Lower lobe of right lung (tissue), 1 donor: ENCODE results near the gene GBGT1. TPM values are rescaled to one million over a fixed set of nuclear protein-coding genes. Genes with fewer than 3 reads are reported as not detected.

ENCODE experiments used
- total RNA-seq: library from RNA; stranded (reverse); fragmentation: NEBNext Ultra II Directional; extraction: Animal tissue kit (Norgen Biotek cat#: 25700); gene quantifications from one replicate; pipeline ENCODE4 v1.2.1, GENCODE V29; 2021
- donor health status: DM: no; HTN: yes; CAD: no; lungs with severe emphysema.

The GBGT1 gene
- total RNA-seq, 1 donor from 2014 or later = 38.5 TPM

Other genes with a start within 250 kb of the GBGT1 start
- gene TSC1, start 219.3 kb downstream of the GBGT1 start, total RNA-seq = 50.9 TPM
- 1.1 TPM for gene GFI1B, start 185.2 kb downstream of the GBGT1 start, total RNA-seq
- gene GTF3C5, start 132.9 kb downstream of the GBGT1 start, total RNA-seq = 44.8 TPM
- 1.4 TPM for gene CEL, start 101.9 kb downstream of the GBGT1 start, total RNA-seq
- gene RALGDS, start 42.7 kb downstream of the GBGT1 start, total RNA-seq = 71.1 TPM
- not detected for gene OBP2B, start 45.3 kb upstream of the GBGT1 start, total RNA-seq
- gene ABO, start 111.3 kb upstream of the GBGT1 start, total RNA-seq = 25.0 TPM
- 15.2 TPM for gene SURF6, start 172.3 kb upstream of the GBGT1 start, total RNA-seq
- gene MED22, start 184.2 kb upstream of the GBGT1 start, total RNA-seq = 24.4 TPM
- 1,397 TPM for gene RPL7A, start 184.3 kb upstream of the GBGT1 start, total RNA-seq
- gene SURF1, start 192.6 kb upstream of the GBGT1 start, total RNA-seq = 49.4 TPM
- 15.2 TPM for gene SURF2, start 192.6 kb upstream of the GBGT1 start, total RNA-seq
- gene SURF4, start 212.1 kb upstream of the GBGT1 start, total RNA-seq = 126 TPM
- 1.6 TPM for gene STKLD1, start 212.5 kb upstream of the GBGT1 start, total RNA-seq